GM12872 (cell line): ENCODE results near the gene JAG1.

Experiments
- CTCF ChIP-seq: IDR thresholded peaks from 3 replicates; pipeline ENCODE4 v1.5.1; 2011; ENCODE audit warnings: low read depth, mild to moderate bottlenecking, low read length, moderate library complexity; ENCODE audit not compliant: insufficient read depth

The JAG1 gene

GRCh38 chr20:10625641-10626040 is 48.2 kb downstream of the JAG1 start:
- TF ChIP-seq CTCF = no peak

DNA sequence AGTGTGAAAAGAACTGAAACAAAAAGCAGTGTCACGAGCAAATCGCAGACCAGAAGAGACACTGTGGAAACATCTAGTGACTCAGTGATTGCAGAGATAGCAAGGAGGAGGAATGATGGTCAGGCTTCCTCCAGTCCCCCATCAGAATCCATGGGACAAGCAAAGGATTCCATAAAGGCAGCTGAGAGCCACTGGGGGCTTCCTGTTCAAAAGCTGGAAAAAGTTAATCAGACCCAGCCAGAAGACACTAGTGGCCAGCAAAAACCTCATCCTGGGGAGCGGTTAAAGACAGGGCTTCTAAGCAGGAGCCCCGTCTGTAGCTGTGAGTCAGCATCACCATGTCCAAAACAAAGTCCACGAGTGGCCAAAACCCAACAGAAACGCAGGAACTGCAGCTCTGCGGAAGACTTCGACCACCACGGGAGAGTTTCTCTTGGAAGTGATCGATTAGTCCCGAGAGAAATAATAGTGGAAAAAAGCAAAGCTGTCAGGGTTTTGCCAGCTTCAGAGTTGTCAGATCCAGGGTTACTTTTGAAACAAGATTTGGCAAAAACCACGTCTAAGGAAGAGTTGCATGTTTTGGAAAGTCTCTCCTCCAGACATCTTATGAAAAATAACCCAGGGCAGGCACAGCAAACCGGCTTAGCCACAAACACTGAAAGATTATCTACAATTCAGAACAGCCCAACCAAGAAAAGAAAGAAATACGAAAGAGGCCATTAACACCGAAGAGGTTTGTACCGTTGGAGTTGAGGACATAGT is 51.0 kb downstream of the JAG1 start:
- no peak for TF ChIP-seq CTCF

- no peak for TF ChIP-seq CTCF
Measured at GRCh38 chr20:10621149-10621548, 52.6 kb downstream of the JAG1 start.

- no peak for TF ChIP-seq CTCF
Measured at GRCh38 chr20:10619427-10619826, 54.4 kb downstream of the JAG1 start.

DNA sequence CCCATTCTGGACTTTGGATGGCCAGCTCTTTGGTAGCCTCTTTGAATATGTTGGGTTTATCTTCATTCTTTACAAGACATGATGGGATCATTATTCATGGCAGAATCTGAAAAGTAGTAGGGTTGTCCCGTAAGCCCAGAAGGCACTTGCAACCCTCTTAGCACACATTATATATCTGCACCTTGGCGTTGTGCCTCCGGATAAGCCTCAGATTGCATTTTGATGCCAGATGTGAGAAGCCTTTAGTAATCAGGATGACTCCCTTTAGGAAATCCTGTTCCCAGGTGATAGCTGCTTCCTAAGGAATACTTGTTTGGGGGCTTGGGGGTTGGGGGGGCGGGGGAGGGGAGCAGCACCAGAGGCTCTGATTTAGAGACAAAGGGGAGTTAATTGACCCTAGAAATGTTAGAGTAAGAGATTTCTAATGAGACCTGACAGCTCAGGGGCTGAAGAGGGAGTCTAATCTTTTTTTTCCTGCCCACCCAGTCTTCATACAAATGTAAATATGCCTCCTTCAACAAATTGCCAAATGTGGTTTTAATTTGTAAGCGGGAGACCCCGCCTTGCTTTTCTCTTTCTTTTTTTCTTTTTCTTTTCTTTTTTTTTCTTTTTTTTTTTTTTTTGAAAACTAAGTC is 55.1 kb downstream of the JAG1 start:
- TF ChIP-seq CTCF = no peak

- no peak for TF ChIP-seq CTCF
Measured at GRCh38 chr20:10616212-10616611, 57.6 kb downstream of the JAG1 start.

DNA sequence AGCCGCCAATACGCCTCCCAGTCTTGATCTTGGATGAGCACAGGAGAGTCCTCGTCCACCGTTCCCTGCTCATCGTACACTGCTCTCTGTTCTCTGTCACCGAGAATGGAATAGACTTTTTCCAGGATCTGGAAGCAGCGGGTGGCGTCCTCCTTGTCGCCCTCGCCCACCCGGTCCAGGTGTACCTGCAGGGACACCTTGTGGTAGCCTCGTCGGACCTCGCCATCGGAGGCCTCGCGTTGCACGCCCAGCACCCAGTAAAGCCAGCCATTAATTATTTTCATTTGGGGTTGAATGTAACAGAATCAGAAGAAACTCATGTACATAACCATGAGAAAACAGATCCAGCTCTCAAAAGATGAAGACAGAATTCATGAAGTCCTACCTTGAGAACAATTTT is 59.9 kb downstream of the JAG1 start:
- no peak for TF ChIP-seq CTCF
